ENCODE results near the gene HRCT1. TPM values are rescaled to one million over a fixed set of nuclear protein-coding genes. Genes with fewer than 3 reads are reported as not detected.
A peak's percentile ranks its signal among the peaks of the same experiment; 100 is the strongest.

Gene HRCT1
- total and polyA plus RNA-seq, 2 donors (not counting 3 experiments of a cell fraction or from before 2014, with no cell fraction given) = 1.2 to 7.0 TPM

- Histone ChIP-seq H3K27ac (ENCODE audit: insufficient read depth, low read depth, low read length) (peak overlapping the region; percentile 94), H3K9ac (replicated peaks; ENCODE audit: extremely low read depth, insufficient read depth, low read length) (peak overlapping the region; percentile 77), H3K9me1 (replicated peaks; ENCODE audit: control insufficient read depth, extremely low read depth, insufficient read depth, low read length) (no peaks in the 10 kb centered on the region), H4K20me1 (replicated peaks; ENCODE audit: control insufficient read depth, extremely low read depth, insufficient read depth, low read length) (no peaks in the 10 kb centered on the region), H3K9me3 (replicated peaks; ENCODE audit: control insufficient read depth, insufficient read depth, low read length) (no peaks in the 10 kb centered on the region), H2AFZ (ENCODE audit: low read depth, low read length) (no peak overlapping the region), H3K4me2 (ENCODE audit: insufficient read depth, low read length) (peak overlapping the region; percentile 63), H3K79me2 (ENCODE audit: control insufficient read depth, insufficient read depth, low read length) (peaks cover 39% of the 10 kb centered on the region), H3K27me3 (ENCODE audit: control insufficient read depth in 2 of 2, insufficient read depth in 2 of 2, low read length in 2 of 2) (no peaks in the 10 kb centered on the region), H3K4me1 (ENCODE audit: control insufficient read depth, extremely low read depth, insufficient read depth, low read length) (peaks cover 68% of the 10 kb centered on the region), H3K36me3 (ENCODE audit: control insufficient read depth in 2 of 2, extremely low read depth in 1 of 2, insufficient read depth in 2 of 2, low read length in 2 of 2) (no peaks in the 10 kb centered on the region), H3K4me3 (replicated peaks in 1 of 3; ENCODE audit: insufficient read depth in 1 of 3, low read depth in 1 of 3, low read length in 3 of 3) (peak overlapping the region in 2 of 3 experiments; percentile 4 to 53)
- intact Hi-C loops (cut with micrococcal nuclease) (loop anchor here (1.0 kb wide), 1 partner anchor 84 kb away; no protein-coding TSS in a partner anchor), dilution Hi-C loops (cut with MboI; ENCODE audit: extremely low pct_ligation_motif_present, low sequenced_read_pairs) (no loop called here)
- TSS peak; percentile 21 for BruUV-seq (replicated peaks)
- ChIA-PET POLR2A (no interaction called here), CTCF (interaction anchor here (0.7 to 6.4 kb wide), 24 partner anchors 8 to 191 kb away, joined by 3 to 46 read pairs (median 5); partner anchors contain the start of genes FAM221B, HINT2, NPR2 and TMEM8B)
- TF ChIP-seq GATA2 (IDR thresholded peaks at IDR 0.05; ENCODE audit: insufficient read depth, insufficient read length, low read depth, low read length) (peak; percentile 21), POLR2AphosphoS5 (IDR thresholded peaks at IDR 0.05; ENCODE audit: insufficient read depth, low read depth, low read length) (peak; percentile 10), POLR2A (IDR thresholded peaks at IDR 0.05; ENCODE audit: low read depth, low read length) (peak; percentile 61), FOS (IDR thresholded peaks at IDR 0.05; ENCODE audit: borderline replicate concordance, insufficient read depth, low read length) (no peak), CTCF (IDR thresholded peaks at IDR 0.05; ENCODE audit: extremely low read depth in 1 of 2, insufficient read depth in 1 of 2, low read depth in 1 of 2, low read length in 2 of 2) (peak; percentile 60 to 65), EZH2 (IDR thresholded peaks at IDR 0.05; ENCODE audit: borderline replicate concordance, low read depth, low read length, severe bottlenecking) (no peak), MYC (IDR thresholded peaks at IDR 0.05; ENCODE audit: low read depth, low read length) (no peak)
- DNase-seq (ENCODE audit: low read depth, low spot score) = peak; percentile 86
- peak; percentile 66 for FAIRE-seq
Observed at GRCh38 chr9:35910613-35911359, 4.8 kb downstream of the HRCT1 start.
